K562 (cell line): ENCODE data around the gene MBD6. TPM values are rescaled to one million over a fixed set of nuclear protein-coding genes. Genes with fewer than 3 reads are reported as not detected.

Experiments
- ARNT ChIP-seq, 2 experiments: fragments of 450-650 bp; IDR thresholded peaks; 2 replicates each; pipeline ENCODE4 v1.6.1; 2016; ENCODE audit warnings: mild to moderate bottlenecking in 1 of 2
- CC2D1A ChIP-seq: fragments of 450-650 bp; IDR thresholded peaks from 2 replicates; pipeline ENCODE4 v1.6.1; 2017; ENCODE audit warnings: mild to moderate bottlenecking
- CEBPB ChIP-seq: fragments of 450-650 bp; IDR thresholded peaks from 2 replicates; pipeline ENCODE4 v1.6.1; 2016; ENCODE audit warnings: missing genetic modification characterization, missing compliant biosample characterization
- CEBPG ChIP-seq, 3 experiments: fragments of 200-800 bp in 1 of 3; sonication (Bioruptor generic) in 1 of 3; sonication (generic) in 1 of 3; formaldehyde crosslinking in 1 of 3; IDR thresholded peaks in 2 of 3; conservative IDR thresholded peaks in 1 of 3; 2 replicates each; pipeline versions ENCODE4 v1.6.1 to v1.8.0; 2016 to 2022; ENCODE audit warnings: missing compliant biosample characterization in 2 of 3, missing genetic modification characterization in 2 of 3, mild to moderate bottlenecking in 1 of 3, missing genetic modification reagents in 1 of 3
- CREM ChIP-seq: IDR thresholded peaks from 2 replicates; pipeline ENCODE4 v1.6.1; 2014; ENCODE audit warnings: antibody characterized with exemption, low read depth
- CUX1 ChIP-seq: fragments of 200-800 bp; sonication (Bioruptor generic); IDR thresholded peaks from 2 replicates; pipeline ENCODE4 v1.6.1; 2016; ENCODE audit warnings: missing genetic modification characterization, missing compliant biosample characterization
- HDAC3 ChIP-seq: fragments of 450-650 bp; IDR thresholded peaks from 2 replicates; pipeline ENCODE4 v1.6.1; 2018; ENCODE audit warnings: borderline replicate concordance, mild to moderate bottlenecking, moderate library complexity; ENCODE audit not compliant: partially characterized antibody
- MAZ ChIP-seq, 2 experiments: fragments of 450-650 bp in 1 of 2; sonication (generic) in 1 of 2; formaldehyde crosslinking; IDR thresholded peaks in 1 of 2; conservative IDR thresholded peaks in 1 of 2; 2 replicates each; pipeline versions ENCODE4 v1.4.0 to v1.5.0; 2020; ENCODE audit warnings: mild to moderate bottlenecking in 1 of 2, missing genetic modification reagents in 1 of 2
- MTA1 ChIP-seq: fragments of 450-650 bp; IDR thresholded peaks from 2 replicates; pipeline ENCODE4 v1.6.1; 2017; ENCODE audit warnings: borderline replicate concordance
- NCOA1 ChIP-seq: fragments of 450-650 bp; IDR thresholded peaks from 2 replicates; pipeline ENCODE4 v1.6.1; 2016; ENCODE audit warnings: low read depth
- NCOA4 ChIP-seq: fragments of 450-650 bp; IDR thresholded peaks from 2 replicates; pipeline ENCODE4 v1.6.1; 2018; ENCODE audit warnings: mild to moderate bottlenecking; ENCODE audit not compliant: partially characterized antibody
- NFE2 ChIP-seq: IDR thresholded peaks from 2 replicates; pipeline ENCODE4 v1.6.1; 2014; ENCODE audit warnings: antibody characterized with exemption, low read depth
- SPI1 ChIP-seq: IDR thresholded peaks from 2 replicates; pipeline ENCODE4 v1.6.1; 2011; ENCODE audit warnings: low read depth, low read length, control low read depth, borderline replicate concordance
- TBL1XR1 ChIP-seq, 2 experiments: IDR thresholded peaks; 2 replicates each; pipeline ENCODE4 v1.6.1; 2012; ENCODE audit warnings: improper control_type of control experiment in 2 of 2, low read length in 2 of 2, mild to moderate bottlenecking in 1 of 2
- YY1 ChIP-seq, 3 experiments: IDR thresholded peaks; 2 replicates each; pipeline ENCODE4 v1.6.1; 2011; ENCODE audit warnings: low read length in 2 of 3, mild to moderate bottlenecking in 2 of 3, moderate library complexity in 2 of 3, borderline replicate concordance in 1 of 3, control low read depth in 1 of 3, low read depth in 1 of 3; ENCODE audit not compliant: insufficient read depth in 3 of 3, insufficient replicate concordance in 2 of 3, control insufficient read depth in 1 of 3, insufficient read length in 1 of 3; ENCODE audit errors: extremely low read depth in 1 of 3
- ZEB2 ChIP-seq: fragments of 450-650 bp; IDR thresholded peaks from 2 replicates; pipeline ENCODE4 v1.6.1; 2016
- ZNF217 ChIP-seq: sonication (generic); formaldehyde crosslinking; IDR thresholded peaks from 2 replicates; pipeline ENCODE4 v1.8.0; 2022; ENCODE audit warnings: mild to moderate bottlenecking, missing genetic modification reagents
- ZNF512 ChIP-seq: IDR thresholded peaks from 2 replicates; pipeline ENCODE4 v1.6.1; 2016; ENCODE audit warnings: missing genetic modification characterization, missing compliant biosample characterization
- polyA plus RNA-seq, 8 experiments: library from polyadenylated mRNA; depleted of rRNA in 4 of 8; stranded (reverse) in 5 of 8; unstranded in 3 of 8; fragments of >200 nt; fragmentation: Nextera tagmentation in 2 of 8; fragmentation: Illumina TruSeq in 1 of 8; extraction: Ambion mirVana in 2 of 8; extraction: Trizol in 1 of 8; gene quantifications; 2 replicates each; pipeline versions ENCODE4 v1.2.1 to v1.2.3, GENCODE V29; 2011 to 2014; ENCODE audit warnings: inconsistent platforms in 1 of 8, missing spikeins in 1 of 8
- total RNA-seq, 7 experiments: library from RNA; depleted of rRNA in 6 of 7; stranded (reverse); fragments of >200 nt in 6 of 7; fragmentation: Illumina TruSeq in 2 of 7; extraction: Trizol in 2 of 7; gene quantifications; 2 replicates each; pipeline versions ENCODE4 v1.2.1 to v1.2.3, GENCODE V29; 2011 to 2021; ENCODE audit warnings: low replicate concordance in 1 of 7
- TF ChIP-seq, protein P1 (sequence below): fragments of 450-650 bp; IDR thresholded peaks from 2 replicates; pipeline ENCODE4 v1.6.1; 2017; ENCODE audit warnings: antibody characterized with exemption

The MBD6 gene
- total and polyA plus RNA-seq, 9 of the 15 experiments (the other 6 are each of a cell fraction or from before 2014, with no cell fraction given): 2.0 to 54.8 (median 3.8) TPM

- TF ChIP-seq CUX1 (no peak), CEBPG (CRISPR knock-in tag; IDR thresholded peaks at IDR 0.05) (peak; percentile 63; the same call in 1 of the 2 replicates), CEBPG (tag; conservative IDR thresholded peaks at IDR 0.05 in 1 of 2, IDR thresholded peaks at IDR 0.05 in 1 of 2) (peak in 1 of 2 experiments; percentile 61; a peak in 2 of 4 replicates), CEBPB (tag) (peak; percentile 90), NCOA4 (no peak), MAZ (CRISPR knock-in tag; conservative IDR thresholded peaks at IDR 0.05 in 1 of 2, IDR thresholded peaks at IDR 0.05 in 1 of 2) (peak; percentile 62 to 71; a peak in 2 of 4 replicates), HDAC3 (peak; percentile 57), CC2D1A (peak; percentile 81; the same call in 1 of the 2 replicates), MTA1 (peak; percentile 36; the same call in 1 of the 2 replicates), ARNT (IDR thresholded peaks at IDR 0.05) (peak in 1 of 2 experiments; percentile 73; a peak in 2 of 4 replicates), ZEB2 (peak; percentile 50; the same call in 1 of the 2 replicates), SPI1 (no peak), YY1 (IDR thresholded peaks at IDR 0.05; ENCODE audit: borderline replicate concordance in 1 of 3, control insufficient read depth in 1 of 3, extremely low read depth in 1 of 3, insufficient read depth in 3 of 3, insufficient read length in 1 of 3, insufficient replicate concordance in 2 of 3, low read depth in 1 of 3, low read length in 2 of 3) (peak in 1 of 3 experiments; percentile 90), ZNF217 (CRISPR knock-in tag) (no peak), TBL1XR1 (IDR thresholded peaks at IDR 0.05; ENCODE audit: low read length in 2 of 2) (peak in 1 of 2 experiments; percentile 74; a peak in 2 of 4 replicates), NFE2 (no peak), NCOA1 (peak; percentile 52; the same call in 1 of the 2 replicates), CREM (peak; percentile 52; the same call in 1 of the 2 replicates), ZNF512 (tag) (no peak)
- TF ChIP-seq, protein P1, sequence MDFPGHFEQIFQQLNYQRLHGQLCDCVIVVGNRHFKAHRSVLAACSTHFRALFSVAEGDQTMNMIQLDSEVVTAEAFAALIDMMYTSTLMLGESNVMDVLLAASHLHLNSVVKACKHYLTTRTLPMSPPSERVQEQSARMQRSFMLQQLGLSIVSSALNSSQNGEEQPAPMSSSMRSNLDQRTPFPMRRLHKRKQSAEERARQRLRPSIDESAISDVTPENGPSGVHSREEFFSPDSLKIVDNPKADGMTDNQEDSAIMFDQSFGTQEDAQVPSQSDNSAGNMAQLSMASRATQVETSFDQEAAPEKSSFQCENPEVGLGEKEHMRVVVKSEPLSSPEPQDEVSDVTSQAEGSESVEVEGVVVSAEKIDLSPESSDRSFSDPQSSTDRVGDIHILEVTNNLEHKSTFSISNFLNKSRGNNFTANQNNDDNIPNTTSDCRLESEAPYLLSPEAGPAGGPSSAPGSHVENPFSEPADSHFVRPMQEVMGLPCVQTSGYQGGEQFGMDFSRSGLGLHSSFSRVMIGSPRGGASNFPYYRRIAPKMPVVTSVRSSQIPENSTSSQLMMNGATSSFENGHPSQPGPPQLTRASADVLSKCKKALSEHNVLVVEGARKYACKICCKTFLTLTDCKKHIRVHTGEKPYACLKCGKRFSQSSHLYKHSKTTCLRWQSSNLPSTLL: no peak
These were observed 29.7 kb downstream of the MBD6 start (continued) for GRCh38 chr12:57552306-57552651.
